ENCODE data around the gene OR13F1.

The OR13F1 gene

DNA sequence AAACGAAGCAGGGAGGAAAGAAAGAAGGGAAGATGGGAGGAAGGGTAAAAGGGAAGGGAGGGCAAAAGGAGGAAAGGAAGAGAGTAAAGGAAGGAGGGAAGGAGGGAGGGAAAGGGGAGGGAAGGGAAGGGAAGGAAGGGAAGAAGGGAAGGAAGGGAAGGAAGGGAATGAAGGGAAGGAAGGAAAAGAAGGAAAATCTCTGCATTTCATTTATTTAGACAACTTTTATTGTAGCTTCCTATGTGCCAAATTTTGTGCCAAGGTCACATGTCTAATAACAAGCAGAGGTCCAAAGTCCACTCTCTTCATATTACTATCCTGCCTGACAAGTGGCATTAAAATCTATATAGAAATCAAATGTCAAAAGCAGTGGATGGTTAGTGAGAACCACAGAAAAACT is 35.2 kb downstream of the OR13F1 start:
- Histone ChIP-seq H3K9ac (ENCODE audit: low read length) (no peak overlapping the region), H3K36me3 (replicated peaks; ENCODE audit: low read depth, low read length) (no peaks in the 10 kb centered on the region), H3K4me1 (ENCODE audit: low read length) (no peaks in the 10 kb centered on the region), H4K20me1 (ENCODE audit: insufficient read depth, low read length) (no peaks in the 10 kb centered on the region), H3K9me3 (ENCODE audit: insufficient read depth, low read length) (no peaks in the 10 kb centered on the region), H3K4me2 (ENCODE audit: low read length) (no peak overlapping the region), H3K4me3 (ENCODE audit: low read length) (no peak overlapping the region), H2AFZ (ENCODE audit: low read depth, low read length) (no peak overlapping the region), H3K27me3 (ENCODE audit: low read depth, low read length) (no peaks in the 10 kb centered on the region), H3K79me2 (ENCODE audit: low read length) (no peaks in the 10 kb centered on the region), H3K27ac (ENCODE audit: low read length) (no peak overlapping the region)
- TF ChIP-seq EZH2phosphoT487 (IDR thresholded peaks at IDR 0.05; ENCODE audit: low read depth) = no peak

DNA sequence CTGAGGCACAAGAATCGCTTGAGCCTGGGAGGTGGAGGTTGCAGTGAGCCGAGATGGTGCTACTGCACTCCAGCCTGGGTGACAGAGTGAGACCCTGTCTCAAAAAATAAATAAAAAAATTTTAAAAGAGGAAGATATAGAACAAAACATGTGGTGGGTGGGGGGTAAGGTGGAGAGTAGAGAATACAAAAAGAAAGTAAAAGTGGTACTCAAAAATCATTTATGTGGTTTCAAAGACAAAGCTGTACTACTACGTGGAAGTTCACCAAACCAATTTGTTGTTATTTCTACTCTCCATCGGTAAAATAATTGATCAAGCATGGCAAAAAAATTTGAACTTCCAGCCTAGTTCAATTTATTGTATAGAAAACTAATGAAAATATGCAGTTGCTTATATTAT is 40.6 kb downstream of the OR13F1 start:
- Histone ChIP-seq H3K4me1 (ENCODE audit: low read length) (no peaks in the 10 kb centered on the region), H2AFZ (ENCODE audit: low read depth, low read length) (no peak overlapping the region), H3K27ac (ENCODE audit: low read length) (no peak overlapping the region)

DNA sequence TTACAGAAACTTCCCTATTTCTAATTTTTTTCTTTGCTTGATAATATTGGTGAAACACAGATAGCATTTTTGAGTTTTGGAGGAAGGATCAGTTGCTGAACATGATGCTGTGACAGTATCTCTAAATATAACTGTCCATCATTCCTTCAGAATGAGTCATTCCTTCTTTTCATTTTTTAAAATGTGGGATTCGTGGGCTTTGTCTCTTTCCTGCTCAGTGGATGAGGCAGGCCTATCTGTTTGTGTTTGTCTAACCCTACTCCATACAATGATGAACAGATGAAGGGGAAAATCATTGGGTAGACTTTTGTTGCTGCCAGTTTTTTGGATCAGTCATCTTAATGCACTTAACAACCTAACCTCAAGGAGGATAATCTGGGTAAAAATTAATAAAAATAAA is 49.2 kb downstream of the OR13F1 start:
- Histone ChIP-seq H4K20me1 (ENCODE audit: insufficient read depth, low read length) (no peaks in the 10 kb centered on the region), H3K79me2 (ENCODE audit: low read length) (no peaks in the 10 kb centered on the region), H3K9ac (ENCODE audit: low read length) (no peak overlapping the region), H2AFZ (ENCODE audit: low read depth, low read length) (no peak overlapping the region), H3K4me2 (ENCODE audit: low read length) (no peak overlapping the region), H3K4me3 (ENCODE audit: low read length) (no peak overlapping the region), H3K9me3 (ENCODE audit: insufficient read depth, low read length) (no peaks in the 10 kb centered on the region), H3K36me3 (replicated peaks; ENCODE audit: low read depth, low read length) (no peaks in the 10 kb centered on the region), H3K27me3 (ENCODE audit: low read depth, low read length) (no peaks in the 10 kb centered on the region), H3K4me1 (ENCODE audit: low read length) (no peaks in the 10 kb centered on the region), H3K27ac (ENCODE audit: low read length) (no peak overlapping the region)
- TF ChIP-seq, protein P1, sequence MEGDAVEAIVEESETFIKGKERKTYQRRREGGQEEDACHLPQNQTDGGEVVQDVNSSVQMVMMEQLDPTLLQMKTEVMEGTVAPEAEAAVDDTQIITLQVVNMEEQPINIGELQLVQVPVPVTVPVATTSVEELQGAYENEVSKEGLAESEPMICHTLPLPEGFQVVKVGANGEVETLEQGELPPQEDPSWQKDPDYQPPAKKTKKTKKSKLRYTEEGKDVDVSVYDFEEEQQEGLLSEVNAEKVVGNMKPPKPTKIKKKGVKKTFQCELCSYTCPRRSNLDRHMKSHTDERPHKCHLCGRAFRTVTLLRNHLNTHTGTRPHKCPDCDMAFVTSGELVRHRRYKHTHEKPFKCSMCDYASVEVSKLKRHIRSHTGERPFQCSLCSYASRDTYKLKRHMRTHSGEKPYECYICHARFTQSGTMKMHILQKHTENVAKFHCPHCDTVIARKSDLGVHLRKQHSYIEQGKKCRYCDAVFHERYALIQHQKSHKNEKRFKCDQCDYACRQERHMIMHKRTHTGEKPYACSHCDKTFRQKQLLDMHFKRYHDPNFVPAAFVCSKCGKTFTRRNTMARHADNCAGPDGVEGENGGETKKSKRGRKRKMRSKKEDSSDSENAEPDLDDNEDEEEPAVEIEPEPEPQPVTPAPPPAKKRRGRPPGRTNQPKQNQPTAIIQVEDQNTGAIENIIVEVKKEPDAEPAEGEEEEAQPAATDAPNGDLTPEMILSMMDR (IDR thresholded peaks at IDR 0.05; ENCODE audit: low read depth, low read length) = no peak
- TF ChIP-seq EZH2phosphoT487 (IDR thresholded peaks at IDR 0.05; ENCODE audit: low read depth) = no peak

More for the DNA sequence above, 40.6 kb downstream of the OR13F1 start:
- H3K79me2 ChIP-seq (ENCODE audit: low read length) = no peaks in the 10 kb centered on the region
- no peaks in the 10 kb centered on the region for H3K9me3 ChIP-seq (ENCODE audit: insufficient read depth, low read length)
- TF ChIP-seq EZH2phosphoT487 (IDR thresholded peaks at IDR 0.05; ENCODE audit: low read depth) = no peak
- TF ChIP-seq, protein P1 (IDR thresholded peaks at IDR 0.05; ENCODE audit: low read depth, low read length) = no peak
- no peak overlapping the region for H3K9ac ChIP-seq (ENCODE audit: low read length)
- no peaks in the 10 kb centered on the region for H3K27me3 ChIP-seq (ENCODE audit: low read depth, low read length)
- H3K4me3 ChIP-seq (ENCODE audit: low read length) = no peak overlapping the region
- no peak overlapping the region for H3K4me2 ChIP-seq (ENCODE audit: low read length)
- H3K36me3 ChIP-seq (replicated peaks; ENCODE audit: low read depth, low read length) = no peaks in the 10 kb centered on the region
- H4K20me1 ChIP-seq (ENCODE audit: insufficient read depth, low read length) = no peaks in the 10 kb centered on the region
